Measurements from ENCODE around the gene TXNDC2. TPM values are rescaled to one million over a fixed set of nuclear protein-coding genes. Genes with fewer than 3 reads are reported as not detected.

The TXNDC2 gene
- total and polyA plus RNA-seq, 9 of the 15 experiments (the other 6 are each of a cell fraction or from before 2014, with no cell fraction given): 1.2 to 4.9 (median 2.3) TPM

GRCh38 chr18:9878783-9879242, 7.0 kb upstream of the TXNDC2 start (continued):
- TF ChIP-seq PBX2 (CRISPR knock-in tag; IDR thresholded peaks at IDR 0.05; ENCODE audit: low read depth) (no peak), PBX2 (tag; conservative IDR thresholded peaks at IDR 0.05; ENCODE audit: low read depth) (peak; percentile 15; the same call in 1 of the 2 replicates), DDX20 (tag; IDR thresholded peaks at IDR 0.05; ENCODE audit: low read depth) (peak; percentile 46), ZNF212 (CRISPR knock-in tag; IDR thresholded peaks at IDR 0.05) (0 out of 2 replicates have a peak, but pooled peaks have one; percentile 47), BRCA1 (IDR thresholded peaks at IDR 0.05) (no peak), BRCA1 (CRISPR knock-in tag; IDR thresholded peaks at IDR 0.05) (no peak), ZNF445 (CRISPR knock-in tag; IDR thresholded peaks at IDR 0.05; ENCODE audit: low read depth) (0 out of 2 replicates have a peak, but pooled peaks have one; percentile 70), ZNF175 (CRISPR knock-in tag; IDR thresholded peaks at IDR 0.05; ENCODE audit: low read depth) (peak; percentile 72), NUFIP1 (IDR thresholded peaks at IDR 0.05; ENCODE audit: partially characterized antibody) (no peak), GTF2A2 (tag; IDR thresholded peaks at IDR 0.05) (0 out of 2 replicates have a peak, but pooled peaks have one; percentile 43), ZNF140 (CRISPR knock-in tag; IDR thresholded peaks at IDR 0.05) (peak; percentile 56; the same call in 1 of the 2 replicates), ZNF174 (CRISPR knock-in tag; IDR thresholded peaks at IDR 0.05) (peak; percentile 83; the same call in 1 of the 2 replicates), ZNF280B (CRISPR knock-in tag; IDR thresholded peaks at IDR 0.05) (no peak), FOXA3 (CRISPR knock-in tag; conservative IDR thresholded peaks at IDR 0.05 in 1 of 2, IDR thresholded peaks at IDR 0.05 in 1 of 2) (peak in 1 of 2 experiments; percentile 26; a peak in 1 of 4 replicates), ZNF165 (CRISPR knock-in tag; IDR thresholded peaks at IDR 0.05; ENCODE audit: borderline replicate concordance) (0 out of 2 replicates have a peak, but pooled peaks have one; percentile 57), EZH2 (IDR thresholded peaks at IDR 0.05; ENCODE audit: borderline replicate concordance, low read depth, low read length) (no peak), ZNF79 (CRISPR knock-in tag; IDR thresholded peaks at IDR 0.05; ENCODE audit: low read depth) (peak; percentile 63; the same call in 1 of the 2 replicates), ZFP1 (CRISPR knock-in tag; IDR thresholded peaks at IDR 0.05) (0 out of 2 replicates have a peak, but pooled peaks have one; percentile 32), CHCHD3 (CRISPR knock-in tag; IDR thresholded peaks at IDR 0.05) (no peak), ATF7 (IDR thresholded peaks at IDR 0.05) (no peak), ETS2 (tag; IDR thresholded peaks at IDR 0.05; ENCODE audit: borderline replicate concordance, poor library complexity, severe bottlenecking) (peak; percentile 43), ZNF785 (CRISPR knock-in tag; IDR thresholded peaks at IDR 0.05) (peak; percentile 76; the same call in 1 of the 2 replicates), MECOM (CRISPR knock-in tag; IDR thresholded peaks at IDR 0.05) (no peak), THAP7 (CRISPR knock-in tag; IDR thresholded peaks at IDR 0.05) (no peak), PYGO2 (tag; IDR thresholded peaks at IDR 0.05) (peak; percentile 37; the same call in 1 of the 2 replicates)

Data from K562 (cell line).